ENCODE data around the gene SPRY2. TPM values are rescaled to one million over a fixed set of nuclear protein-coding genes. Genes with fewer than 3 reads are reported as not detected.
A peak's percentile ranks its signal among the peaks of the same experiment; 100 is the strongest.

Gene SPRY2
- total RNA-seq, 1 experiment from 2014 or later: 19.0 TPM

GRCh38 chr13:80339912-80340650 lies 845 bp downstream of the SPRY2 start:
- Histone ChIP-seq H3K79me2 (ENCODE audit: low read length) (peaks cover 57% of the 10 kb centered on the region), H3K9me3 (ENCODE audit: low read length) (no peaks in the 10 kb centered on the region), H3K9ac (ENCODE audit: low read length) (peak overlapping the region; percentile 99), H3K36me3 (ENCODE audit: low read depth, low read length) (peaks cover 18% of the 10 kb centered on the region), H3F3A (ENCODE audit: low read length, unreplicated experiment) (no peaks in the 10 kb centered on the region), H3K4me2 (ENCODE audit: low read length) (peak overlapping the region; percentile 93), H3K27ac (ENCODE audit: low read length) (peak overlapping the region; percentile 91), H3K4me3 (ENCODE audit: low read length) (peak overlapping the region; percentile 99), H4K20me1 (ENCODE audit: low read length) (peaks cover 51% of the 10 kb centered on the region), H3K4me1 (ENCODE audit: insufficient read depth, low read length) (peaks cover 29% of the 10 kb centered on the region), H3K9me2 (replicated peaks; ENCODE audit: low read length) (no peaks in the 10 kb centered on the region), H3K27me3 (ENCODE audit: low read length) (no peaks in the 10 kb centered on the region), H2AFZ (ENCODE audit: low read length) (0 out of 2 replicates have a peak overlapping the region, but pooled peaks have one; percentile 50)
- ChIA-PET POLR2A (ENCODE audit: unreplicated experiment) (interaction anchor here (0.7 kb wide), 1 partner anchor 254 kb away, joined by 3 read pairs; no protein-coding TSS in a partner anchor), CTCF (interaction anchor here (0.8 to 1.3 kb wide), 2 partner anchors 403 to 709 kb away, joined by 5 to 8 read pairs; no protein-coding TSS in a partner anchor)
- DNase-seq (peak; percentile 30), ATAC-seq (no peak)
- BruUV-seq (replicated peaks): TSS peak; percentile 51
- intact Hi-C loops (cut with micrococcal nuclease): loop anchor here (1.0 to 10.0 kb wide), 7 partner anchors 115 to 637 kb away; no protein-coding TSS in a partner anchor
- TF ChIP-seq CTCF (conservative IDR thresholded peaks at IDR 0.05; ENCODE audit: low read depth, low read length) (no peak), EZH2phosphoT487 (IDR thresholded peaks at IDR 0.05; ENCODE audit: borderline replicate concordance, low read length) (no peak), EZH2 (IDR thresholded peaks at IDR 0.05; ENCODE audit: low read length, unreplicated experiment) (no peak)

DNA sequence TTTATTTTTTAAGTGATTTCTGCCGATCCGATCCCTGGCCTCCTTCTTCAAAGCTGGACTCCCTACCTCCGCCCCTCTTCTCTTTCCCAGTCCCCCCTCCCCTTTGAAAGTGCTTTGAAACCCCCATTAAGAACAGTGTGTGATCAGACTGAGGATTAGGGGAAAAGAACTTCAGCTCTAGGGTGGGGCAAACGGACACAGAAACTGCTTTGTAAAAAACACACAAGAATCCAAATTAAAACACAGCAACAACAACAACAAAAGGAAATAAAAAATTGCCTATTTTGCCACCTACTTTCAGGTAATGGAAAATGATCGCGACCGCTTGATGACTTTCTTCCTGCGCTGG lies 1.4 kb downstream of the SPRY2 start:
- H3K4me2 ChIP-seq (ENCODE audit: low read length): peak overlapping the region; percentile 93
- no peak for TF ChIP-seq EZH2phosphoT487 (IDR thresholded peaks at IDR 0.05; ENCODE audit: borderline replicate concordance, low read length)
- TF ChIP-seq EZH2 (IDR thresholded peaks at IDR 0.05; ENCODE audit: low read length, unreplicated experiment): no peak
- TF ChIP-seq CTCF (conservative IDR thresholded peaks at IDR 0.05; ENCODE audit: low read depth, low read length): no peak
- ChIA-PET CTCF (no interaction called here), POLR2A (ENCODE audit: unreplicated experiment) (interaction anchor here (0.6 to 0.7 kb wide), 2 partner anchors 253 to 254 kb away, joined by 3 read pairs; no protein-coding TSS in a partner anchor)
- H3K9me3 ChIP-seq (ENCODE audit: low read length): no peaks in the 10 kb centered on the region
- TSS peak; percentile 68 for BruUV-seq (replicated peaks)
- H3K9me2 ChIP-seq (replicated peaks; ENCODE audit: low read length): no peaks in the 10 kb centered on the region
- H3K27me3 ChIP-seq (ENCODE audit: low read length): no peaks in the 10 kb centered on the region
- H3K4me3 ChIP-seq (ENCODE audit: low read length): peak overlapping the region; percentile 99
- H3K36me3 ChIP-seq (ENCODE audit: low read depth, low read length): peaks cover 18% of the 10 kb centered on the region
- H3K79me2 ChIP-seq (ENCODE audit: low read length): peaks cover 63% of the 10 kb centered on the region
- DNase-seq: no peak
- no peak for ATAC-seq
- intact Hi-C loops (cut with micrococcal nuclease): loop anchor here (1.0 to 10.0 kb wide), 3 partner anchors 115 to 563 kb away; no protein-coding TSS in a partner anchor
- peaks cover 55% of the 10 kb centered on the region for H4K20me1 ChIP-seq (ENCODE audit: low read length)
- peak overlapping the region; percentile 91 for H3K27ac ChIP-seq (ENCODE audit: low read length)
- H3K4me1 ChIP-seq (ENCODE audit: insufficient read depth, low read length): peaks cover 34% of the 10 kb centered on the region
- no peaks in the 10 kb centered on the region for H3F3A ChIP-seq (ENCODE audit: low read length, unreplicated experiment)
- H2AFZ ChIP-seq (ENCODE audit: low read length): no peak overlapping the region
- peak overlapping the region; percentile 99 for H3K9ac ChIP-seq (ENCODE audit: low read length)

All from PC-3 (cell line).